Hepatocyte (in vitro differentiated cells): ENCODE results near the gene HEYL. TPM values are rescaled to one million over a fixed set of nuclear protein-coding genes. Genes with fewer than 3 reads are reported as not detected.
"Not testable (repeated sequence)": the region's sequence is repeated elsewhere in the genome, so short reads cannot be mapped to it uniquely, and the experiment has no call there.

Experiments
- DNase-seq: peaks from one replicate; pipeline ENCODE4 v3.0.0-alpha.2; 2016; ENCODE audit warnings: low spot score
- H2AFZ ChIP-seq: fragments of 200-600 bp; sonication (generic); 2 replicates; pipeline ENCODE4 v1.6.0; 2016; ENCODE audit warnings: antibody characterized with exemption, mild to moderate bottlenecking
- H3K27ac ChIP-seq: fragments of 200-600 bp; sonication (generic); 2 replicates; pipeline ENCODE4 v1.5.1; 2016; ENCODE audit warnings: mild to moderate bottlenecking
- H3K27me3 ChIP-seq: fragments of 200-600 bp; sonication (generic); 2 replicates; pipeline ENCODE4 v1.6.1; 2016
- H3K36me3 ChIP-seq: fragments of 200-600 bp; sonication (generic); replicated peaks from 2 replicates; pipeline ENCODE4 v1.5.1; 2016; ENCODE audit warnings: low read depth; ENCODE audit not compliant: insufficient read depth
- H3K4me1 ChIP-seq: fragments of 200-600 bp; sonication (generic); 2 replicates; pipeline ENCODE4 v1.5.1; 2016; ENCODE audit warnings: mild to moderate bottlenecking, moderate library complexity; ENCODE audit not compliant: insufficient read depth
- H3K4me2 ChIP-seq: fragments of 200-600 bp; sonication (generic); 2 replicates; pipeline ENCODE4 v1.6.0; 2016
- H3K4me3 ChIP-seq: fragments of 200-600 bp; sonication (generic); 2 replicates; pipeline ENCODE4 v1.5.1; 2016; ENCODE audit warnings: mild to moderate bottlenecking
- H3K79me2 ChIP-seq: fragments of 200-600 bp; sonication (generic); 2 replicates; pipeline ENCODE4 v1.6.0; 2017; ENCODE audit warnings: mild to moderate bottlenecking
- H3K9me2 ChIP-seq: fragments of 200-600 bp; sonication (generic); replicated peaks from 2 replicates; pipeline ENCODE4 v1.6.0; 2017; ENCODE audit warnings: mild to moderate bottlenecking; ENCODE audit not compliant: insufficient read depth
- H3K9me3 ChIP-seq: fragments of 200-600 bp; sonication (generic); 2 replicates; pipeline ENCODE4 v1.5.1; 2016; ENCODE audit warnings: low read depth, mild to moderate bottlenecking
- H4K20me1 ChIP-seq: fragments of 200-600 bp; sonication (generic); 2 replicates; pipeline ENCODE4 v1.6.0; 2016; ENCODE audit warnings: mild to moderate bottlenecking; ENCODE audit not compliant: insufficient read depth, poor library complexity, severe bottlenecking
- EZH2 ChIP-seq: fragments of 200-600 bp; sonication (generic); IDR thresholded peaks from 2 replicates; pipeline ENCODE4 v1.6.1; 2016; ENCODE audit warnings: antibody characterized with exemption, mild to moderate bottlenecking, borderline replicate concordance
- EZH2phosphoT487 ChIP-seq: fragments of 200-600 bp; sonication (generic); IDR thresholded peaks from one replicate; pipeline ENCODE4 v1.6.1; 2018; ENCODE audit warnings: antibody characterized with exemption, mild to moderate bottlenecking, low read depth, moderate library complexity; ENCODE audit not compliant: unreplicated experiment, severe bottlenecking
- WGBS: methylation state at CpG from one replicate; pipeline ENCODE4 v1.1.6; 2016; ENCODE audit warnings: low lambda C conversion rate; ENCODE audit errors: missing lambda C conversion rate; 5-methylcytosine and 5-hydroxymethylcytosine counted together
- polyA plus RNA-seq: library from polyadenylated mRNA; unstranded; fragments of >200 nt; fragmentation: Nextera tagmentation; extraction: Ambion mirVana; gene quantifications from 2 replicates; pipeline ENCODE4 v1.2.1, GENCODE V29; 2016
- total RNA-seq: library from RNA; depleted of rRNA; stranded (reverse); fragments of >200 nt; gene quantifications from 2 replicates; pipeline ENCODE4 v1.2.3, GENCODE V29; 2014
- TF ChIP-seq, protein P1 (sequence below): fragments of 200-600 bp; sonication (generic); IDR thresholded peaks from 2 replicates; pipeline ENCODE4 v1.5.1; 2016; ENCODE audit warnings: antibody characterized with exemption, mild to moderate bottlenecking; ENCODE audit not compliant: poor library complexity

The HEYL gene
- total and polyA plus RNA-seq, 2 experiments from 2014 or later = 10.9 to 24.8 TPM

DNA sequence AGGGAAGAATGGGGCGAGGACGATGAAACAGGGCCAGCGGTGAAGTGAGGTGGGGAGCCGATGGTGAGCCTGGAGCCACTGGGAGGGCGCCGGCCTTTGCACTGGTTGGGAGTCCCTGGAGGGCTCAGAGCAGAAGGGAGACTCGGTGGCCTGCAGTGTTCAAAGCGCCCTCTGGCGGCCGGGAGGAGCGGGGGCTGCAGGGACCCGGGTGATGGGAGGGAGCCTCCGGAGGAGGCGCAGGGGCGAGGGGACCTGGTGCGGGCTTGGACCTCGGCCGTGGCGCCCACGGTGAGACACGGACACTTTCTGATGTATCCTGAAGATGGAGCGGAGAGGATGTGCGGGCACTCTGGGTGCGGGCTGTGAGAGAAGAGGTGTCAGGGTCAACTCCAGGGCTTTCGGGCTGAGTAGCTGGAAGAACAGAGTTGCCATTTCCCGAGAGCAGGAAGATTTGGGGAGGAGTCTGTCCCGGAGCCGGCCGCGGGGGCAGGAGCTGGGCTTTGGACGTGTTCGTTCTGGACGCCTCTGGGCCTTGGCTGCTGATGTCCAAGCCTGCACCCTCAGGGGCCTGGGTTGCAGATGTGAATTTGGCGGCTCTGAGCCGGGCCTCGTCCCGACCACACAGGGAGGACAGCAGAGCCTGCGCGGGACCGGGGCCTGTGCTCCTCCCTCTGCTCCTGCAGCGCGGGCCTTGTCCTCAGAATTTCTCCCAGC, 29.7 kb downstream of the HEYL start:
- Histone ChIP-seq H3K4me2 (no peak overlapping the region), H3K27me3 (no peaks in the 10 kb centered on the region), H3K36me3 (no peaks in the 10 kb centered on the region), H4K20me1 (no peaks in the 10 kb centered on the region), H3K9me3 (no peaks in the 10 kb centered on the region), H3K9me2 (no peaks in the 10 kb centered on the region), H3K27ac (no peak overlapping the region), H3K79me2 (no peaks in the 10 kb centered on the region), H3K4me1 (no peaks in the 10 kb centered on the region), H2AFZ (no peak overlapping the region), H3K4me3 (no peak overlapping the region)
- 28% methylated on average over 42 of the region's 42 CpGs for WGBS
- DNase-seq = peak; percentile 72
- TF ChIP-seq EZH2phosphoT487 = no peak
- TF ChIP-seq EZH2 = no peak
- TF ChIP-seq, protein P1, sequence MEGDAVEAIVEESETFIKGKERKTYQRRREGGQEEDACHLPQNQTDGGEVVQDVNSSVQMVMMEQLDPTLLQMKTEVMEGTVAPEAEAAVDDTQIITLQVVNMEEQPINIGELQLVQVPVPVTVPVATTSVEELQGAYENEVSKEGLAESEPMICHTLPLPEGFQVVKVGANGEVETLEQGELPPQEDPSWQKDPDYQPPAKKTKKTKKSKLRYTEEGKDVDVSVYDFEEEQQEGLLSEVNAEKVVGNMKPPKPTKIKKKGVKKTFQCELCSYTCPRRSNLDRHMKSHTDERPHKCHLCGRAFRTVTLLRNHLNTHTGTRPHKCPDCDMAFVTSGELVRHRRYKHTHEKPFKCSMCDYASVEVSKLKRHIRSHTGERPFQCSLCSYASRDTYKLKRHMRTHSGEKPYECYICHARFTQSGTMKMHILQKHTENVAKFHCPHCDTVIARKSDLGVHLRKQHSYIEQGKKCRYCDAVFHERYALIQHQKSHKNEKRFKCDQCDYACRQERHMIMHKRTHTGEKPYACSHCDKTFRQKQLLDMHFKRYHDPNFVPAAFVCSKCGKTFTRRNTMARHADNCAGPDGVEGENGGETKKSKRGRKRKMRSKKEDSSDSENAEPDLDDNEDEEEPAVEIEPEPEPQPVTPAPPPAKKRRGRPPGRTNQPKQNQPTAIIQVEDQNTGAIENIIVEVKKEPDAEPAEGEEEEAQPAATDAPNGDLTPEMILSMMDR = peak; percentile 70

DNA sequence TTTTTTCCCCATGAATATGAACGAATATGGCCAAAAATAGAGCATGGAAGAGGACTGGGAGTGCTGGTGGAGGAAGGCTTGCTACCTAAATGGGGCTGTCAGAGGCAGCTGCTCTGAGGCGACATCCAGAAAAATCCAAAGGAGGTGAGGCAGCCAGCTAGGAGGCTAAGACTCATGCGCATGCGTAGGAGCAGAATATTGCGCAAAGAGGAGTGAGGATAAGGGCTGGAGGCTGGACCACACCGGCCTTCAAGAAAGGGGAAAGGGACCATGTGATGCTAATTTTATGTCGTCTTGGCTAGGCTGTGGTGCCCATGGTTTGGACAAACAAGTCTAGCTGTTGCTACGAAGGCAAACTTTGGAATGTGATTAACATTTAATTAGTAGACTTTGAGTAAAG, 30.5 kb downstream of the HEYL start:
- no peaks in the 10 kb centered on the region for H3K9me3 ChIP-seq
- no peak overlapping the region for H3K4me2 ChIP-seq
- H3K27ac ChIP-seq = no peak overlapping the region
- WGBS = 87% methylated on average over 8 of the region's 8 CpGs
- no peak overlapping the region for H3K4me3 ChIP-seq
- no peaks in the 10 kb centered on the region for H3K36me3 ChIP-seq
- H3K27me3 ChIP-seq = no peaks in the 10 kb centered on the region
- H3K79me2 ChIP-seq = no peaks in the 10 kb centered on the region
- no peaks in the 10 kb centered on the region for H3K9me2 ChIP-seq
- no peak for DNase-seq
- H3K4me1 ChIP-seq = no peaks in the 10 kb centered on the region
- no peak overlapping the region for H2AFZ ChIP-seq
- H4K20me1 ChIP-seq = no peaks in the 10 kb centered on the region
- TF ChIP-seq EZH2 (no peak), EZH2phosphoT487 (no peak)
- TF ChIP-seq, protein P1 = no peak

DNA sequence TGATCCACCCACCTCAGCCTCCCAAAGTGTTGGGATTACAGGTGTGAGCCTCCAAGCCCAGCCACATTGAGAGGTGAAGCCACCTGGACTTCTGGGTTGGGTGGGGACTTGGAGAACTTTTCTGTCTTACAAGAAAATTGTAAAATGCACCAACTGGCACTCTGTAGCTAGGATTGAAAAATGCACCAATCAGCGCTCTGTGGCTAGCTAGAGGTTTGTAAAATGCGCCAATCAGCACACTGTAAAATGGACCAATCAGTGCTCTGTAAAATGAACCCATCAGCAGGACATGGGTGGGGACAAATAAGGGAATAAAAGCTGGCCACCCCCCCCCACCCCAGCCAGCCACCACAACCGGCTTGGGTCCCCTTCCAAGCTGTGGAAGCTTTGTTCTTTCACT, 35.8 kb downstream of the HEYL start:
- H3K4me2 ChIP-seq, H4K20me1 ChIP-seq, H3K9me3 ChIP-seq, H3K4me3 ChIP-seq, H2AFZ ChIP-seq, H3K27me3 ChIP-seq, DNase-seq, H3K36me3 ChIP-seq, H3K79me2 ChIP-seq, H3K27ac ChIP-seq, H3K4me1 ChIP-seq, H3K9me2 ChIP-seq: not testable (repeated sequence)
- 94% methylated on average over 3 of the region's 3 CpGs for WGBS

DNA sequence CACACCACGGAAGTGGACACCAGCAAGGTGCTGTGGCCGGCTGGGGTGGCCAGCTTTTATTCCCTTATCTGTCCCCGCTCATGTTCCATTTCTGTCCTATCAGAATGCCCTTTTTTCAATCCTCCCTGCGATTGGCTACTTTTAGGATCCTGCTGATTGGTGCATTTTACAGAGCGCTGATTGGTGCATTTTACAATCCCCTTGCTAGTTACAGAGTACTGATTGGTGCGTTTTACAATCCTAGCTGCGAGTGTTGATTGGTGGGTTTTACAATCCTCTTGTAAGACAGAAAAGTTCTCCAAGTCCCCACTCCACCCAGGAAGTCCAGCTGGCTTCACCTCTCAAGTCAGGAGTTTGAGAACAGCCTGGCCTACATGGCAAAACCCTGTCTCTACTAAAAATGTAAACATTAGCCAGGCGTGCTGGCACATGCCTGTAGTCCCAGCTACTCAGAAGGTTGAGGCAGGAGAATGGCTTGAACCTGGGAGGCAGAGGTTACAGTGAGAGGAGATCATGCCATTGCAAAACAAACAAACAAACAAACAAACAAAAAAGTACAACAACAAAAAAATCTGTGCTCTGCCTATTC, 37.7 kb downstream of the HEYL start:
- 88% methylated on average over 8 of the region's 8 CpGs for WGBS
- not testable (repeated sequence) for H3K27me3 ChIP-seq, H2AFZ ChIP-seq, H3K79me2 ChIP-seq, H3K4me2 ChIP-seq, H3K4me3 ChIP-seq, DNase-seq, H3K27ac ChIP-seq, H3K4me1 ChIP-seq, H3K9me3 ChIP-seq, H3K9me2 ChIP-seq, H4K20me1 ChIP-seq, H3K36me3 ChIP-seq
